Measurements from ENCODE around the gene PPP3R2. TPM values are rescaled to one million over a fixed set of nuclear protein-coding genes. Genes with fewer than 3 reads are reported as not detected.

The PPP3R2 gene
- total RNA-seq, 2 experiments from 2014 or later: not detected

DNA sequence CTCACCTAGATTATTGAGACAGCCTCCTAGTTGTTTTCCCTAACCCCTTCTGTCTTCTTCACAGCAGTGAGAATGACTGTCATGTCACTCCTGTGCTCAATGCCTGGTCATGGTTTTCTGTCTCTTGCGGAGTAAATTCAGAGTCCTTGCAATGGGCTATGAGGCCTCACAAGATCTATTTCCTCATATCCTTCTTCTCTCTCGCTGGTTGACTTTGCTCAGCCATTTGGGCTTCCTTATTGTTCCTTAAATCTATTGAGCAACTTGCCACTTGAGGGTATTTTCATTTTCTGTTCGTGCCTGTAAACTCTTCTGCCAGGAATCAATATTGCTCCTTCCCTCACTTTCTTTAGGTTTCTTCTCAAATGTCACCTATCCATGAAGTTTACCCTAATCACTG, 9.0 kb downstream of the PPP3R2 start:
- DNase-seq: no peak
- no peak for ATAC-seq
- POLR2A ChIA-PET: no interaction called here
- CTCF ChIA-PET: no interaction called here
- no peaks in the 10 kb centered on the region for H3K27me3 Mint-ChIP-seq (ENCODE audit: low read depth)
- no peaks in the 10 kb centered on the region for H3K36me3 Mint-ChIP-seq (ENCODE audit: low read depth)
- H3K4me1 Mint-ChIP-seq (ENCODE audit: low read depth): peaks cover 7% of the 10 kb centered on the region
- H3K4me3 Mint-ChIP-seq: no peak overlapping the region
- no peaks in the 10 kb centered on the region for H3K9me3 Mint-ChIP-seq (ENCODE audit: insufficient read depth)
- H3K27ac Mint-ChIP-seq: no peak overlapping the region

DNA sequence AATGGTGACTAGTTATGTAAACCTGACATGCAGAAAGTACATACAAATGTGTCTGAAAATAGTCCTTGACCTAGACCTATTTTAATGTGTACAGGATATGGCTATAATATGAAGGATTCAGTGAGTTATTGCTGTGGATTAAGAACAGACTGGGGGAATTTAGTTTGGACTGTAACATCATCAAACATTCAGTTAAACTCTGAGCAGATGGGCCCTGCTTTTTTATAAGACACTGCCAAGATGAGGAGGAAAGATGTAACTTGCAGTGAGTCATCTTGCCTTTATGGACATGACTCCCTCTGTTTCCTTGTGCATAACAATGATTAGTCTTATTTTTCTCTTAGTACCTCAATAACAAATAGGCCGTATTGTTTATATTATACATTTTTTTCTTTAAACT, 12.2 kb downstream of the PPP3R2 start:
- Mint-ChIP-seq H3K4me3 (no peak overlapping the region), H3K27me3 (ENCODE audit: low read depth) (no peaks in the 10 kb centered on the region)

DNA sequence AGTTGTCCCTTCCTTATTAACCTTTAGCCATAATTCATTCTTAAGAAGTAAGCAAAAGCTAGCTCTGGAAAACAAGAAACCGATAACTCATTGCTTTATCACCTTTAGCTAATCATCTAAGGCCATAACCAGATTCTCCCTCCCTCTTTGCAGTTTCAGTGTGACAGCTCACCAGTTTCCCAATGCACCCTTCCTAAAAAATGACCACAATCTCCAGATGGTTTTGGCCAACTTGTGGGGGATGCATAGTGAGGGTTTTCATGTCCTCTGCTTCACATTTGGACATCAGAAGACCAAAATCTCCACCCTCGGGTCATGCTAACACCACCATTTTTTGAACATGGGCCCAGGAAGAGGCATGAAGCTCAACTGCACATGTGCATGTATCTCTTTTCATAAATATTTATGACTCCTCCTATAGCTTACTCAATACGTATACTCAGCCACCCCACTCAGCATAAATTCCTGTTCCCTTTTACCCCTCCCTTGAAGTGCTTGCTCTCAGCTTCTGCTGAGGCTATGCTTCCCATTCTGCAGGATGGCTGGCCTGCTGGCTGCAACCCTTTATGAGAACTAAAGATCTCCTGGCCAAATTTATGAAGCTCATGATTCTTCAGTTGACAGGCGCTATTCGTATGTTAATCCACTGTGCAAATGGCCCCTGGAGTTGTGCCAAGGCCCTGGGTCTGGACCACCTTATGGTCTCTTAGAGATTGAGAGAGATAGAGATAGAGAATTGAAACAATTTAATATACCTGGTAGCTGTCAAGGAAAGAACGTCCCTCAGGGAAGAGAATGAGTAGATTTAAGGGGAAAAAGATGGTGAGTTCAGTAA, 14.8 kb downstream of the PPP3R2 start:
- POLR2A ChIA-PET: interaction anchor here (1.4 kb wide), 1 partner anchor 17 kb away, joined by 3 read pairs; no protein-coding TSS in a partner anchor
- Mint-ChIP-seq H3K9me3 (ENCODE audit: insufficient read depth) (no peaks in the 10 kb centered on the region), H3K27me3 (ENCODE audit: low read depth) (no peaks in the 10 kb centered on the region), H3K4me1 (ENCODE audit: low read depth) (no peaks in the 10 kb centered on the region), H3K27ac (no peak overlapping the region), H3K4me3 (no peak overlapping the region), H3K36me3 (ENCODE audit: low read depth) (no peaks in the 10 kb centered on the region)
- DNase-seq: no peak
- CTCF ChIA-PET: no interaction called here
- ATAC-seq: no peak

More for the DNA sequence above, 12.2 kb downstream of the PPP3R2 start:
- DNase-seq (no peak), ATAC-seq (no peak)
- no peaks in the 10 kb centered on the region for H3K9me3 Mint-ChIP-seq (ENCODE audit: insufficient read depth)
- peaks cover 7% of the 10 kb centered on the region for H3K4me1 Mint-ChIP-seq (ENCODE audit: low read depth)
- ChIA-PET POLR2A (no interaction called here), CTCF (no interaction called here)
- H3K36me3 Mint-ChIP-seq (ENCODE audit: low read depth): no peaks in the 10 kb centered on the region
- no peak overlapping the region for H3K27ac Mint-ChIP-seq

- POLR2A ChIA-PET: no interaction called here
- no peak overlapping the region for H3K27ac Mint-ChIP-seq
Observed at GRCh38 chr9:101578378-101578777, 16.4 kb downstream of the PPP3R2 start.

DNA sequence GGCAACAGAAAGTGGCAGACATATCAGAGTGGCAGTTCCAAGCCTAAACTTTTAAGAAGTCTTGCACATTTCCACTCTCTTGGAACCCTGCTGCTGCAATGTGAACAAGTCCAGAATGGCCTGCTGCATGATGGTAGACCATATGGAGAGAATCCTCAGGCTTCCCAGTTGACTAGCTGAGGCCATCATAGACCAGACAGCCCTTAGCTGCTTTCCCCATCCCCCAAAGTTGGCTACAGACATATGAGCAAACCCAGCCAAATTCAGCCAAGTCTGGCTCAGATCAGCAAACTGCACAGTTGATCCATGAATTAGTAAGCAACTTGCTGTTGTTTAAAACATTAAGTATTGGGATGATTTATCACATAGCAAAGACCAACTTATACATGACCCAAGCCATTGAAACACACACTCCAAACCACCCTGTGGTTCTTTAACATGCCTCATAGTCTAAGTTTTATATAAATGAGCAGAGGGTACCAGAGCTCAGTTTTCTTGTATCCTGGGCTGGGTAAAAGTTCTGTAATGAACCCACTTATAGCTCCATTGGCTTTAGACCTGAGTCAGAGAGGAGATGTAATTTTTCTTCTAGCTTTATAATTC, 19.9 kb downstream of the PPP3R2 start:
- peaks cover 40% of the 10 kb centered on the region for H3K4me1 Mint-ChIP-seq (ENCODE audit: low read depth)
- H3K36me3 Mint-ChIP-seq (ENCODE audit: low read depth): peaks cover 4% of the 10 kb centered on the region
- no peak overlapping the region for H3K27ac Mint-ChIP-seq
- CTCF ChIA-PET: interaction anchor here (1.2 kb wide), 1 partner anchor 12 kb away, joined by 3 read pairs; no protein-coding TSS in a partner anchor
- H3K9me3 Mint-ChIP-seq (ENCODE audit: insufficient read depth): no peaks in the 10 kb centered on the region
- DNase-seq (no peak), ATAC-seq (no peak)
- H3K27me3 Mint-ChIP-seq (ENCODE audit: low read depth): no peaks in the 10 kb centered on the region
- H3K4me3 Mint-ChIP-seq: no peak overlapping the region
- POLR2A ChIA-PET: no interaction called here

More at GRCh38 chr9:101578378-101578777, 16.4 kb downstream of the PPP3R2 start:
- ATAC-seq (no peak), DNase-seq (no peak)
- H3K4me1 Mint-ChIP-seq (ENCODE audit: low read depth): peaks cover 6% of the 10 kb centered on the region
- CTCF ChIA-PET: no interaction called here
- no peaks in the 10 kb centered on the region for H3K27me3 Mint-ChIP-seq (ENCODE audit: low read depth)
- H3K9me3 Mint-ChIP-seq (ENCODE audit: insufficient read depth): no peaks in the 10 kb centered on the region
- H3K4me3 Mint-ChIP-seq: no peak overlapping the region
- H3K36me3 Mint-ChIP-seq (ENCODE audit: low read depth): no peaks in the 10 kb centered on the region

DNA sequence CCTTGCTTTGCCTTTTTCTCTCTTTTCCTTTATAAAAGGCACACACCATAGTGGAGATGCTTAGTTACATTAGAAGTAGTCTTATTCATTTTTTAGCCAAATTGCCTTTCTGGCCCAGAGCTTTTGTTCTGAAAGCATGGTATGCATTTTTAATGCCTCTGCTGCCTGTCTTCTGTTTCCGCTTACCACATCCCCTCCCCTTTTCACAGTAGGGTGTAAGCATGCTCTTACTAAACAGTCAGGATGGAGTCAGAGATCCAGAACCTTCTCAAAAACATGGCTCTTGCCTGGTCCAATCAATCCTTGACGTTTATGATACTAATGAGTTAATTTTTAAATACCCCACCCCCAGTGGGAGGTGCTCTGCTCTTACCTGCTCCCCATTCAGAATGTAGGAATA, 22.5 kb downstream of the PPP3R2 start:
- peaks cover 5% of the 10 kb centered on the region for H3K36me3 Mint-ChIP-seq (ENCODE audit: low read depth)
- H3K4me1 Mint-ChIP-seq (ENCODE audit: low read depth): peaks cover 43% of the 10 kb centered on the region
- no peaks in the 10 kb centered on the region for H3K27me3 Mint-ChIP-seq (ENCODE audit: low read depth)
- POLR2A ChIA-PET: no interaction called here
- H3K27ac Mint-ChIP-seq: no peak overlapping the region
- no peaks in the 10 kb centered on the region for H3K9me3 Mint-ChIP-seq (ENCODE audit: insufficient read depth)
- no peak for ATAC-seq
- no peak overlapping the region for H3K4me3 Mint-ChIP-seq
- CTCF ChIA-PET: interaction anchor here (1.0 to 2.1 kb wide), 3 partner anchors 11 to 90 kb away, joined by 3 to 9 read pairs (median 3); partner anchors contain the start of gene RNF20
- no peak for DNase-seq

DNA sequence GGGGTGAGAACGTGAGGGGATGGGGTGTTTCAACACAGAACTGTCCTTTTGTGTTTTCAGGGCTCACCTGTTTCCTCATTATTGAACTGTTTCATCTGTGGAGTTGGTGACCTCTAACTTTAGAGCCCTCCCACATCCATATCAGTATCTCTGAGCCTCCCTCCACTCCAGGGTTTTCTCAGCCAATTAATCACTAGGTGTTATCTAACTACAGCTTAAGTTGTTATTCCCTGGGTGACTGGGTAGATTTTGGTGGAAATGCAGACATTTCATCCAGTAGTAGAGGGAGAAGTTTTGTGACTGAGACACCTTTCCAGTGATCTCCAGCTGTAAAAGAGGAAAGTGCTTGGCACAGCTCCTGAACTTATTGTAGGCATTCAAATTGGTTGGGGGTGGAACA, 23.7 kb downstream of the PPP3R2 start:
- Mint-ChIP-seq H3K4me1 (ENCODE audit: low read depth) (peaks cover 45% of the 10 kb centered on the region), H3K36me3 (ENCODE audit: low read depth) (peaks cover 8% of the 10 kb centered on the region), H3K9me3 (ENCODE audit: insufficient read depth) (no peaks in the 10 kb centered on the region), H3K4me3 (no peak overlapping the region), H3K27me3 (ENCODE audit: low read depth) (no peaks in the 10 kb centered on the region), H3K27ac (no peak overlapping the region)
- ChIA-PET CTCF (interaction anchor here (1.4 to 1.9 kb wide), 2 partner anchors 9 to 41 kb away, joined by 3 to 4 read pairs; no protein-coding TSS in a partner anchor), POLR2A (interaction anchor here (1.0 kb wide), 1 partner anchor 88 kb away, joined by 3 read pairs; no protein-coding TSS in a partner anchor)
- DNase-seq (no peak), ATAC-seq (no peak)

DNA sequence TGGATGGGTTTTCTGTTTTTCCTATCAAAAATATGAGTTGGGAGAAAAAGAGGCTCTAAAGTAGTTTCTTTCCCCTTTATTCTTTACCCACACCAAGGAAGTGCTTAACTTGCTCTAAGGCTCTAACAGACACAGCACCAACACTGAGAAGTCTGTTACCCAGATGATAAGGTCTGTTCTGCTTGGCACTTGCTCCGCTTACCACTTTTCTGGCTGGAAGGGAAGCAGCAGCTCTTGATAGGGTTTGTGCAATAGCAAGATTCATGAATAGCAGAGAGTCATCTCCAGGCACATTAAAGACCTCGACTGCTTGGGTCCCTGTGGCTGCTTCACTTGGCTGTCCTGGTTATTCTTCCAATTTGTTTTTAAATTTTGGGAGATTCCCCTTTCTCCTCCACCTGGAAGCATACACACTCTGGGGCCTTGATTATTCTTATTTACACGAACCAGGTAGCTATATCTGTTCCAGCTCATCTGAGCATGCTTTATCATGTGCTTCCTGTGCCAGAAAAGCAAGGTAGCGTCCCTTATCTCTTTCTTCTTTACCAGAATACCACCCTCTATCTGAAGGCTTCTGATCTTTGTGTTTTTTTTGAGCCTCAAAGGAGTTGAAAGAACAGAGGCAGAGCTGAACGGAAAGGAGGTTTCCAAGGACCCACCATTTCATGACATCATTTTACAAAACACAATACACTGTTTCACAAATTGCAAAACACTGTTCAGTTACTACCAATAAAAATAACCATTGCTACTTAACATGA, 24.8 kb downstream of the PPP3R2 start:
- ATAC-seq (peak; percentile 77), DNase-seq (no peak)
- H3K4me3 Mint-ChIP-seq: no peak overlapping the region
- H3K27ac Mint-ChIP-seq: peak overlapping the region; percentile 75
- no peaks in the 10 kb centered on the region for H3K9me3 Mint-ChIP-seq (ENCODE audit: insufficient read depth)
- peaks cover 19% of the 10 kb centered on the region for H3K36me3 Mint-ChIP-seq (ENCODE audit: low read depth)
- ChIA-PET POLR2A (no interaction called here), CTCF (interaction anchor here (1.9 kb wide), 1 partner anchor 40 kb away, joined by 4 read pairs; no protein-coding TSS in a partner anchor)
- peaks cover 45% of the 10 kb centered on the region for H3K4me1 Mint-ChIP-seq (ENCODE audit: low read depth)
- no peaks in the 10 kb centered on the region for H3K27me3 Mint-ChIP-seq (ENCODE audit: low read depth)

- Mint-ChIP-seq H3K4me3 (no peak overlapping the region), H3K27me3 (ENCODE audit: low read depth) (no peaks in the 10 kb centered on the region), H3K4me1 (ENCODE audit: low read depth) (peaks cover 33% of the 10 kb centered on the region), H3K36me3 (ENCODE audit: low read depth) (peaks cover 30% of the 10 kb centered on the region), H3K27ac (no peak overlapping the region), H3K9me3 (ENCODE audit: insufficient read depth) (no peaks in the 10 kb centered on the region)
- ATAC-seq (no peak), DNase-seq (no peak)
- POLR2A ChIA-PET: no interaction called here
- CTCF ChIA-PET: interaction anchor here (1.0 to 1.4 kb wide), 8 partner anchors 11 to 127 kb away, joined by 3 to 7 read pairs (median 5); no protein-coding TSS in a partner anchor
Observed at GRCh38 chr9:101567725-101568350, 26.9 kb downstream of the PPP3R2 start.

GRCh38 chr9:101566904-101567724, 27.7 kb downstream of the PPP3R2 start:
- ATAC-seq: no peak
- CTCF ChIA-PET: interaction anchor here (1.0 to 1.4 kb wide), 8 partner anchors 10 to 126 kb away, joined by 3 to 7 read pairs (median 5); no protein-coding TSS in a partner anchor

GRCh38 chr9:101564252-101564651, 30.5 kb downstream of the PPP3R2 start:
- Mint-ChIP-seq H3K36me3 (ENCODE audit: low read depth) (peaks cover 58% of the 10 kb centered on the region), H3K27me3 (ENCODE audit: low read depth) (no peaks in the 10 kb centered on the region), H3K4me1 (ENCODE audit: low read depth) (peaks cover 16% of the 10 kb centered on the region), H3K9me3 (ENCODE audit: insufficient read depth) (no peaks in the 10 kb centered on the region), H3K27ac (no peak overlapping the region), H3K4me3 (no peak overlapping the region)
- DNase-seq: no peak
- ATAC-seq: no peak
- ChIA-PET POLR2A (no interaction called here), CTCF (interaction anchor here (1.4 kb wide), 1 partner anchor 176 kb away, joined by 3 read pairs; no protein-coding TSS in a partner anchor)

More at GRCh38 chr9:101566904-101567724, 27.7 kb downstream of the PPP3R2 start:
- POLR2A ChIA-PET: no interaction called here
- DNase-seq: peak; percentile 43
- Mint-ChIP-seq H3K4me1 (ENCODE audit: low read depth) (peaks cover 28% of the 10 kb centered on the region), H3K27me3 (ENCODE audit: low read depth) (no peaks in the 10 kb centered on the region), H3K4me3 (no peak overlapping the region), H3K36me3 (ENCODE audit: low read depth) (peaks cover 37% of the 10 kb centered on the region), H3K27ac (no peak overlapping the region), H3K9me3 (ENCODE audit: insufficient read depth) (no peaks in the 10 kb centered on the region)
